Neuron (in vitro differentiated cells): ENCODE results near the gene TENM3.

Experiments
- H2AFZ ChIP-seq: one replicate; pipeline ENCODE4 v1.6.1; 2013; ENCODE audit warnings: low read depth, mild to moderate bottlenecking, inconsistent platforms, low read length, moderate library complexity
- H3K27me3 ChIP-seq: one replicate; pipeline ENCODE4 v1.6.1; 2013; ENCODE audit warnings: low read length; ENCODE audit not compliant: insufficient read depth
- H3K36me3 ChIP-seq: one replicate; pipeline ENCODE4 v1.6.1; 2013; ENCODE audit warnings: low read length; ENCODE audit not compliant: insufficient read depth
- H3K4me1 ChIP-seq: one replicate; pipeline ENCODE4 v1.6.1; 2013; ENCODE audit warnings: low read length; ENCODE audit not compliant: insufficient read depth
- H3K4me3 ChIP-seq: 2 replicates; pipeline ENCODE4 v1.5.1; 2013; ENCODE audit warnings: mild to moderate bottlenecking, low read length, moderate library complexity
- H3K9me3 ChIP-seq: one replicate; pipeline ENCODE4 v1.6.1; 2013; ENCODE audit warnings: low read length

Gene TENM3

DNA sequence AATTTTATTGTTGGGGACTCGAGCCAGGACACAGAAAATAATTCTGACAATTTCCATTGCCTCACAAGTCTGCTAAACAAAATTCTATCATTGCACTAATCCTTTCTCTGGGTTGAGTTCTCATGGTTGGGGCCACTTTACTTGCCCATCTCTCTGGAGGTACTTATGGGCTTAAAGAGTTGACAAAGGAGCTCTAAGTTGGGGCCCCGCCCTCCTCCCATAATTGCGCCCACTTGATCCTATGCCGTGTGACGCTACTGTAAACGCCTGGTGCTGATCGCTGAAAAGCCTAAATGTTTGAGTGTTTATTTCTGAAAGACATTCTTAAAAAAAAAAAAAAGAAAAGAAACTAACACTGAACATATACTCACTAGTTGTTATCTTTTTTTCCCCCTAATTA, 103.0 kb downstream of the TENM3 start:
- Histone ChIP-seq H3K27me3 (no peaks in the 10 kb centered on the region), H3K36me3 (no peaks in the 10 kb centered on the region), H2AFZ (no peak overlapping the region), H3K4me3 (no peak overlapping the region), H3K9me3 (no peaks in the 10 kb centered on the region), H3K4me1 (peaks cover 4% of the 10 kb centered on the region)

DNA sequence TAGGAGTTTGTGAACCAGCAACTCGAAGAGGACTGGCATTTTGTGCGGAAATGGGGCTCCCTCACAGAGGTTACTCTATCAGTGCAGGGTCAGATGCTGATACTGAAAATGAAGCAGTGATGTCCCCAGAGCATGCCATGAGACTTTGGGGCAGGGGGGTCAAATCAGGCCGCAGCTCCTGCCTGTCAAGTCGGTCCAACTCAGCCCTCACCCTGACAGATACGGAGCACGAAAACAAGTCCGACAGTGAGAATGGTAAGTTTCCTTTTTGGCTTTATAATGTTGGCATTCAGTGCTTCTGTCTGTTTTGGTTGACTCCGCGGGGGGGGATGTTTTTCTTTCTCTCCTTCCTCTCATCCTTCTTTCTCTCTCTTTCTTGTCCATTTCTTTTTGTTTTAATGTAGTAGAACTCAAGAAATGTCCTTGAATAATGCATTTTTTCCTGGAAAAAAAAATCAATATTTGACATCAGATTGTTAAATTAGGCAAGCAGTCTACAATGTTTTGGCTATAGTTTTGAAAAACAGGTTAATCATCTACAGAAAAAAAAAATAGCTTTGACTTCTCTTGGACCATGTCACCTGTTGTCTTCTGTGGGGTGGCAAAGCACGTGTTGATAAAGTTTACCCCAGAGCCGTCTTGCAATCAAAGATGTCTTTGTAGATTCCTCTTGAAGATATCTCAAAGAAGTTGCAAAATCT, 103.6 kb downstream of the TENM3 start:
- Histone ChIP-seq H3K27me3 (no peaks in the 10 kb centered on the region), H3K36me3 (peaks cover 4% of the 10 kb centered on the region), H3K9me3 (no peaks in the 10 kb centered on the region), H3K4me1 (peaks cover 4% of the 10 kb centered on the region), H3K4me3 (no peak overlapping the region), H2AFZ (no peak overlapping the region)

DNA sequence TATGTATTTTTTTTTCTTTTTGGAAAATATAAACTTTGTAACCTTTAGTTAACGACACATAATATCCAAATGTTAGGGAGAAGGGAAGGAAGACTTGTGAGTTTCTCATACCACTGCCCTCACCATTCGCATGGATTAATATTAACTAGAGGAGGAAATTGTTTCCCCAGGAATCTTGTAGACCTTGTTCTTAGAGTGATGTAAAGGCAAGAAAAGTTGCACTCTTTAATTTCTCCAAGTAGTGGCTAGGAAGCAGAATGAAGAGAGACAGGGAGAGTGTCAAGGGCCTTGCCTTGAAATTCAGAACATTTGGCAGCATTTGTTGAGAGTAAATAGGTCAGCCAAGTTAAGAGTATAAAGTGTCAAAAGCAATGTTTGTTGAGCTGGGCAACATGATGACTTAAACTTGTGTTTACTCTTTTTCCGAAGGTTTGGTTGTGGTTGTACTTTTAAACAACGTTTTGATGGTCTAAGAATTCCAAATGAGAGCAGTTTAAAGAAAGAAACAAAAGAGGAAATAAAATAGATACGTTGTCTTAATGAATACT, 105.7 kb downstream of the TENM3 start:
- Histone ChIP-seq H3K9me3 (no peaks in the 10 kb centered on the region), H3K4me3 (no peak overlapping the region), H3K4me1 (no peaks in the 10 kb centered on the region), H3K27me3 (no peaks in the 10 kb centered on the region), H2AFZ (no peak overlapping the region), H3K36me3 (peaks cover 4% of the 10 kb centered on the region)

DNA sequence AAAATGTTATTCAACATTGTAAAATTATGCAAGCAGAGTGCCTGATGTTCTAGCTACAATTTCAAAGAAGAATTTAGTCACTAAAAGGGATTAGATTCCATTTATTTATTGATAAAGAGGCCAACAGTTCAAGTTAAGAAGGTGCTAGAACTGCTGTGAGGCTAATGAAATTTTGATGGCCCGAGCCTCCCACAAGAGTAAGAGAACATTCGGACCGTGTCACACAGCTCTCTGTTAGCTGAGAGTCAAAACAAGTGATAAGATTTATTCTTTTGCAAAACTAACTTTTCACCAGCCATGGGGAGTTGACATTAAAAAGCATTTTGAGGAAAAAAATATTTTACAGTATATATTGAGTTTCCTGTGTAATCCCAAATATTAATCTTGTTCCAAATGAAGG, 106.8 kb downstream of the TENM3 start:
- no peak overlapping the region for H2AFZ ChIP-seq
- peaks cover 4% of the 10 kb centered on the region for H3K36me3 ChIP-seq
- no peaks in the 10 kb centered on the region for H3K27me3 ChIP-seq
- no peaks in the 10 kb centered on the region for H3K4me1 ChIP-seq
- H3K9me3 ChIP-seq, result no peaks in the 10 kb centered on the region
- no peak overlapping the region for H3K4me3 ChIP-seq

GRCh38 chr4:182351485-182351884, 108.3 kb downstream of the TENM3 start:
- H2AFZ ChIP-seq, result no peak overlapping the region
- H3K4me3 ChIP-seq, result no peak overlapping the region
- no peaks in the 10 kb centered on the region for H3K27me3 ChIP-seq
- H3K36me3 ChIP-seq, result peaks cover 4% of the 10 kb centered on the region
- H3K4me1 ChIP-seq, result no peaks in the 10 kb centered on the region
- no peaks in the 10 kb centered on the region for H3K9me3 ChIP-seq

GRCh38 chr4:182354106-182354505, 110.9 kb downstream of the TENM3 start:
- peaks cover 4% of the 10 kb centered on the region for H3K36me3 ChIP-seq
- no peaks in the 10 kb centered on the region for H3K27me3 ChIP-seq
- no peaks in the 10 kb centered on the region for H3K4me1 ChIP-seq
- no peak overlapping the region for H3K4me3 ChIP-seq
- no peak overlapping the region for H2AFZ ChIP-seq
- no peaks in the 10 kb centered on the region for H3K9me3 ChIP-seq

- H3K4me1 ChIP-seq, result no peaks in the 10 kb centered on the region
- no peak overlapping the region for H2AFZ ChIP-seq
- peaks cover 4% of the 10 kb centered on the region for H3K36me3 ChIP-seq
- no peaks in the 10 kb centered on the region for H3K9me3 ChIP-seq
- no peak overlapping the region for H3K4me3 ChIP-seq
- no peaks in the 10 kb centered on the region for H3K27me3 ChIP-seq
These were observed 111.7 kb downstream of the TENM3 start for GRCh38 chr4:182354867-182355266.

GRCh38 chr4:182367153-182367552, 124.0 kb downstream of the TENM3 start:
- Histone ChIP-seq H3K36me3 (no peaks in the 10 kb centered on the region), H3K9me3 (no peaks in the 10 kb centered on the region), H2AFZ (no peak overlapping the region), H3K4me3 (no peak overlapping the region), H3K27me3 (no peaks in the 10 kb centered on the region), H3K4me1 (no peaks in the 10 kb centered on the region)

DNA sequence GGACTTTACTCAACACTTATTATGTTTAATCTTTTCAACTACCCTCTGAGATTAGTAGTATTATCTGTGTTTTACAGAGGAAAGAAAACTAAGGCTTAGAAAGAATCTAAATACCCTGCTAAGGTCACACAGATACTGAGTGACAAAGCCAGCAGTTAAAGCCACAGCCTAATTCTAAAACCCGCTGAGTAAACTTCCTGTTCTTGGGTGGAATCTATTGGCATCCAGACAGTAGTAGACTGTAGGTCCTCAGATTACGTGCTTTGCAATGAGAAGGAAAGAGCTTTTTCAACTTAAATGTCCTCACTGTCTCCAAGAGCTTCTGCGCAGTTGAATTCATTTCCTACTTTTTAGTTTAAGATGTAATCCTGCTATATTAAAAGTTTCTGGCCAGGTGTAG, 126.0 kb downstream of the TENM3 start:
- no peaks in the 10 kb centered on the region for H3K27me3 ChIP-seq
- H2AFZ ChIP-seq, result no peak overlapping the region
- no peak overlapping the region for H3K4me3 ChIP-seq
- no peaks in the 10 kb centered on the region for H3K9me3 ChIP-seq
- H3K4me1 ChIP-seq, result no peaks in the 10 kb centered on the region
- peaks cover 7% of the 10 kb centered on the region for H3K36me3 ChIP-seq

GRCh38 chr4:182370491-182370890, 127.3 kb downstream of the TENM3 start:
- Histone ChIP-seq H3K36me3 (peaks cover 7% of the 10 kb centered on the region), H3K9me3 (no peaks in the 10 kb centered on the region), H3K27me3 (no peaks in the 10 kb centered on the region), H3K4me1 (no peaks in the 10 kb centered on the region), H3K4me3 (no peak overlapping the region), H2AFZ (no peak overlapping the region)

- H3K36me3 ChIP-seq, result no peaks in the 10 kb centered on the region
- peaks cover 1% of the 10 kb centered on the region for H3K9me3 ChIP-seq
- no peak overlapping the region for H2AFZ ChIP-seq
- H3K4me1 ChIP-seq, result peaks cover 5% of the 10 kb centered on the region
- no peaks in the 10 kb centered on the region for H3K27me3 ChIP-seq
- no peak overlapping the region for H3K4me3 ChIP-seq
These were observed 137.6 kb downstream of the TENM3 start for GRCh38 chr4:182380771-182381181.

GRCh38 chr4:182382941-182383340, 139.7 kb downstream of the TENM3 start:
- Histone ChIP-seq H3K4me1 (peaks cover 5% of the 10 kb centered on the region), H2AFZ (no peak overlapping the region), H3K36me3 (peaks cover 5% of the 10 kb centered on the region), H3K9me3 (no peaks in the 10 kb centered on the region), H3K27me3 (no peaks in the 10 kb centered on the region), H3K4me3 (no peak overlapping the region)

- Histone ChIP-seq H3K9me3 (no peaks in the 10 kb centered on the region), H3K4me1 (peaks cover 5% of the 10 kb centered on the region), H3K27me3 (no peaks in the 10 kb centered on the region), H3K4me3 (no peak overlapping the region), H2AFZ (no peak overlapping the region), H3K36me3 (peaks cover 5% of the 10 kb centered on the region)
These were observed 141.5 kb downstream of the TENM3 start for GRCh38 chr4:182384631-182385091.

DNA sequence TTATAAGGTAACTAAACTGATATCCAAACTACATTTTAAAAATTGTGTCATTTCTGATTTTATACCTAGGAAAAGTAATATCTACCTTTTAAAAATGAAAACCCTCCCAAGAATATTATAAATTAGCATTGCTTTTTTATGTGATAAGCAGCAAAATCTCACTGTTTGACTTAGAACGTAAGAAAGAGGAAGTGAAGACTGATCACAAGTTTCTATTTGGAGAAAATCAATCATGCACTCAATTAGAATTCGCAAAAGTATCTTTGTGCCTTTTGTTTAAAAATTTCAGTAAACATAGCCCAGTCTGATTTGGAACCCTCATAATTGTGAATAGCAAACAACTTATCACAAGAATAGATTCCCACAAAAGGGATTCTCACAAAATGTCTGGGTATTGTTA, 142.7 kb downstream of the TENM3 start:
- Histone ChIP-seq H3K9me3 (no peaks in the 10 kb centered on the region), H2AFZ (no peak overlapping the region), H3K27me3 (no peaks in the 10 kb centered on the region), H3K36me3 (peaks cover 5% of the 10 kb centered on the region), H3K4me1 (peaks cover 5% of the 10 kb centered on the region), H3K4me3 (no peak overlapping the region)
